HG03432 (cell line): ENCODE measurements around the gene TNNT3.

Experiments
- ATAC-seq: cut with Tn5 transposase; IDR thresholded peaks from one replicate; pipeline ENCODE4 v1.9.1; 2021; ENCODE audit warnings: mild to moderate bottlenecking, moderate library complexity; ENCODE audit not compliant: unreplicated experiment

Gene TNNT3

GRCh38 chr11:1982873-1983600 lies 63.5 kb downstream of the TNNT3 start:
- no peak for ATAC-seq

- ATAC-seq: no peak
Measured at GRCh38 chr11:1983601-1983961, 64.1 kb downstream of the TNNT3 start.

GRCh38 chr11:1987024-1987423 lies 67.5 kb downstream of the TNNT3 start:
- ATAC-seq: no peak

GRCh38 chr11:1988174-1988573 lies 68.7 kb downstream of the TNNT3 start:
- no peak for ATAC-seq
